Activated naive CD4-positive, alpha-beta T cell treated with anti-CD3 and anti-CD28 coated beads, Interleukin-2, amount 50 U/mL, for 24 hours (primary cell): ENCODE measurements around the gene RASAL2.
"Not testable (repeated sequence)": the region's sequence is repeated elsewhere in the genome, so short reads cannot be mapped to it uniquely, and the experiment has no call there.

Experiments used
- H3K27ac Mint-ChIP-seq: one replicate; pipeline ENCODE4 v1.8.0; 2021; ENCODE audit warnings: mild to moderate bottlenecking, mixed read lengths
- H3K27me3 Mint-ChIP-seq: one replicate; pipeline ENCODE4 v1.8.0; 2021; ENCODE audit warnings: mixed read lengths
- H3K36me3 Mint-ChIP-seq: one replicate; pipeline ENCODE4 v1.8.0; 2021; ENCODE audit warnings: mixed read lengths
- H3K4me1 Mint-ChIP-seq: one replicate; pipeline ENCODE4 v1.8.0; 2021; ENCODE audit warnings: mixed read lengths
- H3K4me3 Mint-ChIP-seq: one replicate; pipeline ENCODE4 v1.8.0; 2021; ENCODE audit warnings: mild to moderate bottlenecking, mixed read lengths
- H3K9me3 Mint-ChIP-seq: one replicate; pipeline ENCODE4 v1.8.0; 2021; ENCODE audit warnings: mixed read lengths

The RASAL2 gene

DNA sequence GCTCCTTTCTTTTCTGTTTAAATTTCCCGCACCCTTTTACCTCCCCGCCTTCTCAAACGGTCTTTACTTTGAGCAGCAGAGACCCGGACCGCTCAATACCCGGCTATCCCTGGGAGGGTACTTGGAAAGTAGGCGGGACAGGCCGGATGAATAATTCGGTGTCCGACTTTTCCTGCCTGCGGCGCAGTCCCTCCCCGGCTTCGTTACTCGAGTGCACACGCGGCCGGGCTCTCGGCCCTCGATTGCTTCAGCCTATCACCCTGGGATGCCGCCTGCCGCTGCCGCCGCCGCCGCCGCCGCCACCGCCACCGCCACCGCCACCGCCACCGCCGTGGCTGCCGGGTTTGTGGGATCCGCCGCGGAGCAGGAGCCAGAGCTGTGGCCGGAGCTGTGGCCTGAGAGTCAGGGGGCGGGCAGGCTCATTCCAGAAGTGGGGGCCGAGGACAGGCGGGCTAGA, 382 bp upstream of the RASAL2 start:
- Mint-ChIP-seq H3K4me1 (peaks cover 12% of the 10 kb centered on the region), H3K9me3 (peaks cover 16% of the 10 kb centered on the region), H3K4me3 (peak overlapping the region; percentile 78), H3K27me3 (peaks cover 63% of the 10 kb centered on the region), H3K36me3 (peaks cover 3% of the 10 kb centered on the region), H3K27ac (no peak overlapping the region)

DNA sequence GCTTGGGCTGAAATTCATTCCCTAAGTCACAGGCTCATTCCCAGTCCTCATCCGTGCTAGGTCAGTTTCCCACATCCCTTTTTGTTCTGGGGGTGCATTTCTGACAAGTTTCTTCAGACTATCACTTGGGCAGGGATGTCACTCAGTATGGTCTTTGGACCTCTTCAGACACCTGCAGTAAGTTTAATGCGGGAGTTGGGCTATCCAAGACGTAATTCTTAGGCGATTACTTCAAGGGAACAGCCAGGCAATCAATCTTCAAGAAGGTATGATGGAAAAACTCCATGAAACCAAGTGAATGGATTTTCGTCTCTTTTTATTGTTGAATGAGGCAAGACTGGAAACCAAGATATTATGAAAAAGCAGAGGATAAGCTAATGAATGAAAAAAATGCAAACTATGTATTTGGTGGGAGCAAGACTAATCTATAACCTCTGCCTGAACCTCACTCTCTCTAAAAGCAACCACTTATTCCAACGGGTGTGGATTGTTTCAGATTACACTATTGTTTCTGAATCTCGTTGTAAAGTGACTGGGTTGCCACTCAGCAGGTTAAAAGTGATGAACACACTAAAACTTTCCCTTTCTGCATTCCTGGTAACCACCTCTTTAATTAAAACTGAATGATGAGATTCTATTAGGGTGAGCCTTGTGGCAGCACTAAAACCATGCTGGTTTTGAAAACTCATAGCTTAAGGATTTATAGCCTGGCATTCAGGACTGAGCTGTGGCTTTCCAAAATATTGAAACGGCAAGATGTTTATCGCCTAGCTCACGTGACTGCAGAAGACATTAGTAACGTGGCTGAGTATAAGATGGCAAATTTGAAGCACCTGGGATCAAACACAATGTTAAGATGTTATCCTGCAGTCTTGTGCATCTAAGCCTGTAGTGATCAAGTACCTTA, 1.1 kb downstream of the RASAL2 start:
- Mint-ChIP-seq H3K27me3 (peaks cover 55% of the 10 kb centered on the region), H3K27ac (no peak overlapping the region), H3K4me3 (peak overlapping the region; percentile 16), H3K36me3 (peaks cover 3% of the 10 kb centered on the region), H3K9me3 (peaks cover 13% of the 10 kb centered on the region), H3K4me1 (peaks cover 12% of the 10 kb centered on the region)

DNA sequence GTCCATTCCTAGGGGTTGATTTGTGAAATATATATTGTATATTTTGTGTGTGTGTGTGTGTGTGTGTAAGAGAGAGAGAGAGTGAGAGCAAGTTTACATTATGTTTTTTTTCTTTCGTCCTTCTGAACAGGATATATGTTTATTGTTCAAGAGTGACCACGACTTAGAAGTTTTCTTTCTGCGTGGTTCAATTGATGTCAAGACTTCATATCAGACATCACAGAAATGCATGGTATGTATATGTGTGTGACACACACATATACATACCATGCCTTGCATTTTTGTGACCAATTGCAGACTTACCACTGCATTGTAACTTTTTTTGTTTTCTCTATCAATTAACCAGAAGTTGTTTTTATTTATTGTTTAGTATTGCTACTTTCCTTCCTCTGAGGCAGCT, 2.5 kb downstream of the RASAL2 start:
- H3K27me3 Mint-ChIP-seq, result peaks cover 46% of the 10 kb centered on the region
- no peak overlapping the region for H3K4me3 Mint-ChIP-seq
- H3K36me3 Mint-ChIP-seq, result peaks cover 2% of the 10 kb centered on the region
- peaks cover 13% of the 10 kb centered on the region for H3K9me3 Mint-ChIP-seq
- peaks cover 12% of the 10 kb centered on the region for H3K4me1 Mint-ChIP-seq
- no peak overlapping the region for H3K27ac Mint-ChIP-seq

DNA sequence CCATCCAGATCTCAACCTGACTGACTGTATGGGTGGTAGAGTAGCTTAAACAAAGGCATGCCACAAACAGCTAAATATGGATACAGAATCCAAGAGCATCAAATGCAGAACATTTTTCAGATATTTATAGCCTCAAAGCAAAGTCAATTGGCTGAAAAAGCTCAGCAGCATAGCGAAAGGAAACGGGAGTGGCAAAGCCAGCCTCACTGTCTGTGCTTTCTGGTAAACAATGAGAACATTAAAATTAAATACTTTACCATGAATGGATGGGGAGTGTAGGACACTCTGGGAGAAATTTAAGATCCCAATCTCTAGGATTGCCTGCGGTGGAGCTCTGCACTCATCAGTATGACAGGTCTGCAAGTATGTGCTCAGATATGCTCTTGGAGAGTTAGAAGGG, 4.4 kb downstream of the RASAL2 start:
- no peaks in the 10 kb centered on the region for H3K36me3 Mint-ChIP-seq
- H3K27me3 Mint-ChIP-seq, result peaks cover 35% of the 10 kb centered on the region
- peaks cover 13% of the 10 kb centered on the region for H3K9me3 Mint-ChIP-seq
- no peak overlapping the region for H3K4me3 Mint-ChIP-seq
- H3K4me1 Mint-ChIP-seq, result peaks cover 3% of the 10 kb centered on the region
- no peak overlapping the region for H3K27ac Mint-ChIP-seq

DNA sequence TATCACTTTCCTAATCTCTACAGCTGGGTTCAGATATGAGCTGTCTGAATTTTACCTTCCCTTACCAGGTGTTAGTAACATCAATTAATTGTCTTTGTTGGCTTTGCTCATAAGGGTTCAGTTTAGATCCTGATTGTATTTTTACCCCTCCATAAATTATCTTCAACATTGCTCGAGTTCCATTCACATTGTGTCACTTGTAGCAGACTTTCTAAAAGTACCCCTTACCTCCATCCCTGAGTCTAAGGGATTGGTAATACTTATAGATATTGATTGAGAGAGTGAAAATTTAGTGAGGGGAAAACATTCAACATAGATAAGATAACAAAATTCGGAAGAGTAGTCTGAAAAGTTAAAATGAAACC, 7.3 kb downstream of the RASAL2 start:
- H3K36me3 Mint-ChIP-seq, result no peaks in the 10 kb centered on the region
- peaks cover 10% of the 10 kb centered on the region for H3K9me3 Mint-ChIP-seq
- no peaks in the 10 kb centered on the region for H3K4me1 Mint-ChIP-seq
- H3K4me3 Mint-ChIP-seq, result no peak overlapping the region
- no peak overlapping the region for H3K27ac Mint-ChIP-seq
- peaks cover 16% of the 10 kb centered on the region for H3K27me3 Mint-ChIP-seq

DNA sequence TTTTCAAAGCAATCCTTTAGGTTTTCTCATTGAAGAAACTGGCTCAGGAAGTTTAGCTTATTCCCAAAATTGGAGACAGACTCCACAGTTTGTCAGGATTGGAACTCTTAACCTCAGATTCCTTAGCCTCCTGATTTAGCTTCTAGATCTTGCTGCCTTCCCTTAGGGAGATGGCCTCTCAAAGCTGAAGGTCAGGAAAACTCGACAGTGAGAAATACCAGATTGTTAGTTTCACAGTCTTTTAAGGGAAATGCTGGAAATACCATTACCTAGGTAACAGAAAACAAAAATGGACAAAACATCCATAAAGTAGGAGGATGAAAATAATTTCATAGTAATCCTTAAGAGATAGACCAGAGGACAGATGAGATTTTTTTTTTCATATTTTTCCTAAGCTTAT, 7.8 kb downstream of the RASAL2 start:
- Mint-ChIP-seq H3K36me3 (no peaks in the 10 kb centered on the region), H3K9me3 (peaks cover 6% of the 10 kb centered on the region), H3K4me1 (no peaks in the 10 kb centered on the region), H3K27ac (no peak overlapping the region), H3K27me3 (peaks cover 14% of the 10 kb centered on the region), H3K4me3 (no peak overlapping the region)

DNA sequence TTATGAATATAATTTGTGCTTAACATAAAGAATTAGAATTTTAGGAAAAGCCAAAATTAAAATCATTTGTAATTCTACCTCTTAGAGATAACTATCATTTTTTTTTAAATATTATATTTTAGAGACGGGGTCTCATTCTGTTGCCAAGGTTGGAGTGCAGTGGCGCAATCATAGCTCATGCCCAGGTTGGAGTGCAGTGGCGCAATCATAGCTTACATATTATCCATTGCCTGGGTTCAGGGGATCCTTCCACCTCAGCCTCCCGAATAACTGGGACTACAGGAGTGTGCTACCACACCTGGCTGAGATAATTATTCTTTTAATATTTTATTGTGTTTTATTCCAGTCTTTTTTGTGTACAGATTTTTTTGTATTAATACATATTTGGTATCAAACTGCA, 8.3 kb downstream of the RASAL2 start:
- Mint-ChIP-seq H3K9me3 (peaks cover 3% of the 10 kb centered on the region), H3K4me1 (no peaks in the 10 kb centered on the region), H3K27ac (no peak overlapping the region), H3K27me3 (peaks cover 10% of the 10 kb centered on the region), H3K4me3 (no peak overlapping the region), H3K36me3 (no peaks in the 10 kb centered on the region)

DNA sequence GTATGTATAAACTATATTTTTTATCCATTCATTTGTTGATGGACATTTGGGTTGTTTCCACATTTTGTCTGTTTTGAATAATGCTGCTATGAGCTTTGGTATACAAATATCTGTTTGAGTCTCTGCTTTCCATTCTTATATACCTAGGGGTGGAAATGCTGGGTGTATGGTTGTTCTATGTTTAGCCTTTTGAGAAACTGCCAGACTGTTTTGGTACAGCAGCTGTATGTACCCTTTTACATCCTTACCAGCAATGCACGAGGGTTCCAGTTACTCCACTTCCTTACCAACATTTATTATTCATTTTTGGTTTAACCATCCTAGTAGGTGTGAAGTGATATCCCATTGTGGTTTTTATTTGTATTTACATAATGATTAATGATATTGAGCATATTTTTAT, 13.9 kb downstream of the RASAL2 start:
- no peaks in the 10 kb centered on the region for H3K36me3 Mint-ChIP-seq
- H3K9me3 Mint-ChIP-seq, result no peaks in the 10 kb centered on the region
- H3K4me3 Mint-ChIP-seq, result no peak overlapping the region

DNA sequence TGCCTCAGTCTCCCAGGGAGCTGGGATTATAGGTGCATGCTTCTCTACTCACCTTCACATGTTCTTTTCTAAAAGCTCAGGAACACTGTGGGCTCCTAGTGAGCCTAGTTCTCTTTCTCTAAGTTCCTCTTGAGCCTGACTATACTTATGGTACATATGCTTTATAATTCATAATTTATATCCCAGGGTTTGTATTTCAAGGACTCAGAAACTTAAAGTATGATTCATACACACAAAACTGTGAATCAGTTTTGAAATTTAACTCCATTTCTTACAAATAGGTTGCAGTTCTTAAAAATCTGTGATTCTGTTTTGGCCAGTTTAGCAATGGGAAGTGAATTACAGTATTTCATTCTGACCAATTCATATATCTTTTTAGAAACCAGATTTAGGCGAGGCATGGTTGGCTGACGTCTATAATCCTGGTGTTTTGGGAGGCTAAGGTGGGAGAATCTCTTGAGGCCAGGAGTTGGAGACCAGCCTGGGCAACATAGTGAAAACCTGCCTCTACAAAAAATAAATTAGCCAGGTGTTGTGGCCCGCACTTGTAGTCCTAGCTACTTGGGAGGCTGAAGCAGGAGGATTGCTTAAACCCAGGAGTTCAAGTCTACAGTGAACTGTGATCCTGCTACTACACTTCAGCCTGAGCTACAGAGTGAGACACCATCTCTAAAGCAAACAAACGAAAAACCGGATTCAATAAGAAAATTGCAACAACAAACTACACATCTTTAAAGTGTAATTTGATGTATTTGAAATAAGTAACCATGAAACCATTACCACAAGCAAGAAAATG, 15.6 kb downstream of the RASAL2 start:
- Mint-ChIP-seq H3K4me3 (no peak overlapping the region), H3K36me3 (no peaks in the 10 kb centered on the region), H3K4me1 (no peaks in the 10 kb centered on the region), H3K27ac (no peak overlapping the region), H3K9me3 (no peaks in the 10 kb centered on the region), H3K27me3 (no peaks in the 10 kb centered on the region)

More for the DNA sequence above, 13.9 kb downstream of the RASAL2 start:
- H3K27me3 Mint-ChIP-seq, result no peaks in the 10 kb centered on the region
- no peaks in the 10 kb centered on the region for H3K4me1 Mint-ChIP-seq
- H3K27ac Mint-ChIP-seq, result no peak overlapping the region

DNA sequence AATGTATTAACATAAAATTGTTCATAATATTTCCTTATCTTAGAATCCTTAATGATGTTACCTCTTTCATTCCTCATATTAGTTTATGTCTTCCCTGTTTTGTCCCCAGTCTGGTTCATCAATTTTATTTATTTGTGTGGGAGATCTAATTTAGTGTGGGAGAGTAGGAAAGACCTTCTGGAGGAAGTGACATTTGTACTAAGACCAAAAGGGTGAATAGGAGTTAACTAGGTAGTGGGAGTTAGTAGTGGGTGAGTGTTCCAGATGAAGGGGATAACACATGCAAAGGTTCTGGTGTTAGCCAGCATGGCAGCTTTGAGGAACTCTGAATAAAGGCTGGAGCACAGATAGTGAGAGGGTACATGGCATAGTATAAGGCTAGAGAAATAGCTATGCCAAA, 21.4 kb downstream of the RASAL2 start:
- H3K4me1 Mint-ChIP-seq, result no peaks in the 10 kb centered on the region
- no peak overlapping the region for H3K27ac Mint-ChIP-seq
- H3K9me3 Mint-ChIP-seq, result no peaks in the 10 kb centered on the region
- H3K27me3 Mint-ChIP-seq, result no peaks in the 10 kb centered on the region
- H3K4me3 Mint-ChIP-seq, result no peak overlapping the region
- no peaks in the 10 kb centered on the region for H3K36me3 Mint-ChIP-seq

DNA sequence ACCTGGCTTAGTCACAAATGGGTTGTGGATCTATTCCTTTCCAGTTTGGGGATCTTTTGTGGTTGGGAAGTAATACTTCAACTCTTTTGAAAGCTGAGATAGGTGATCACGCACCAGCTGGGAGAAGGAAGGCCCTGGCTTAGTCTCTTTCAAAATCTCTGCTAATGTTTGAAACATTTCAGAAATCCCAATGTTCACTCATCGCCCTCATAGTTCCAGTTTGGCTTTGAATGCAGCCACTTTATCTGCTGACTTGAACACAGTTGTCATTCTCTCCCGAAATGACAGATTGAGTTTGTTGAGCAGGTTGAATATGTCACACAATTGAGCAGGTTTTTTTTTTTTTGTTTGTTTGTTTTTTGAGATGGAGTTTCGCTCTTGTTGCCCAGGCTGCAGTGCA, 24.6 kb downstream of the RASAL2 start:
- no peak overlapping the region for H3K27ac Mint-ChIP-seq
- no peaks in the 10 kb centered on the region for H3K27me3 Mint-ChIP-seq
- no peaks in the 10 kb centered on the region for H3K9me3 Mint-ChIP-seq
- H3K4me1 Mint-ChIP-seq, result no peaks in the 10 kb centered on the region
- H3K36me3 Mint-ChIP-seq, result no peaks in the 10 kb centered on the region
- H3K4me3 Mint-ChIP-seq, result no peak overlapping the region

DNA sequence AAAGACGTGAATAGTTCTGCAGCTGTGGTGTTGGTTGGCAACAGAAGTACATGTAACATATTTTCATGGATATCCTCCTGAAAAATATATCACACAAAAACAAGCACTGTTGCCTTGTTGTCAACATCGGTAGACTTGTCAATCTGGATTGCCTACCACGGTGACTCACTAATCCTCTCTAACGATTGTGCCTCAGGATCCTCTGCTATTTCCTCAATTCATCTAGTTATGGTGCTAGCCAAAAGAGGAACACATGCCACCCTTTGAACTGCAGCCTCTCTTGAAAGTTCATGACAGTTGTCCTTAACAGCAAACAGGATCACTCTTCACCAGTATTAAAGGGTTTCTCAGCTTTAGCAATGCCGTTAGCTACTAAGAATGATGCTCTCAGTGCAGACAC, 25.7 kb downstream of the RASAL2 start:
- no peak overlapping the region for H3K27ac Mint-ChIP-seq
- no peaks in the 10 kb centered on the region for H3K27me3 Mint-ChIP-seq
- no peak overlapping the region for H3K4me3 Mint-ChIP-seq
- H3K4me1 Mint-ChIP-seq, result no peaks in the 10 kb centered on the region
- H3K9me3 Mint-ChIP-seq, result no peaks in the 10 kb centered on the region
- no peaks in the 10 kb centered on the region for H3K36me3 Mint-ChIP-seq

DNA sequence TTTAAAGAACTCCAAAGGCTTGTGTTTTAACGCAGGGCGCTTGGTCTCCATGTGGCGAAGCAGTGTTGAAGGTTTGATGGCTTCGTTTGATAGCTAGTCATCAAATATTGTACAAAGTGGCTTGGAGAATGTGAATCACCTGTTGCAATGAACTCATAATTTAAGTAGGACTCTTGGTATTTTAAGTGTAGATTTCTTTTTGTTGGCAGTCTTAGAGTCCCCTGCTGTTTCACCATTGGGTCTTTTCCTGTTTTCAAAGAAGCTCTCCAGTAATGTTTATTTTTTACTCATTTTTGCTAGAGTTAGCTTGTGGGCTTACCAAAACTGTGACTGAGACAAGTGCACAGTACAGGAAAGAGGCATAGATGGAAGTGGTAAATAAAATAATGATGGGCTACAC, 26.2 kb downstream of the RASAL2 start:
- H3K4me1 Mint-ChIP-seq, result no peaks in the 10 kb centered on the region
- no peak overlapping the region for H3K4me3 Mint-ChIP-seq
- no peaks in the 10 kb centered on the region for H3K9me3 Mint-ChIP-seq
- H3K36me3 Mint-ChIP-seq, result no peaks in the 10 kb centered on the region
- no peaks in the 10 kb centered on the region for H3K27me3 Mint-ChIP-seq
- H3K27ac Mint-ChIP-seq, result no peak overlapping the region

DNA sequence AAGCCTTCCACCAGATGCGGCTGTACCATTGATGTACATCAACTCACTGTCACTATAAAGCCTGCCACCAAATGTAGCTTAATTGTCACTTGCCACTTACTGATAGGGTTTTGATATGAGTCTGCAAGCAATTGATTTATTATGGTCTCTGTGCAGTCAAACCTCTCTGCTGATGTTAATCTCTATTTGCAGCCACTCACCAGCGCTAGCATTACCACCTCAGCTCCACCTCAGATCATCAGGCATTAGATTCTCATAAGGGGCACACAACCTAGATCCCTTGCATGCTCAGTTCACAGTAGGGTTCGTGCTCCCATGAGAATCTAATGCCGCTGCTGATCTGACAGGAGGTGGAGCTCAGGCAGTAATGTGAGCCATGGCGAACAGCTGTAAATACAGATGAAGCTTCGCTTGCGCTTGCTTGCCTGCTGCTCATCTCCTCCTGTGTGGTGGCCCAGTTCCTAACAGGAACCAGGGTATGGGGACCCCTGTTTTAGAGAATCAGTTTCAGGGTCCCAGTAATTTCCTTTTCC, 26.7 kb downstream of the RASAL2 start:
- not testable (repeated sequence) for H3K36me3 Mint-ChIP-seq, H3K4me1 Mint-ChIP-seq, H3K9me3 Mint-ChIP-seq, H3K4me3 Mint-ChIP-seq, H3K27ac Mint-ChIP-seq, H3K27me3 Mint-ChIP-seq

DNA sequence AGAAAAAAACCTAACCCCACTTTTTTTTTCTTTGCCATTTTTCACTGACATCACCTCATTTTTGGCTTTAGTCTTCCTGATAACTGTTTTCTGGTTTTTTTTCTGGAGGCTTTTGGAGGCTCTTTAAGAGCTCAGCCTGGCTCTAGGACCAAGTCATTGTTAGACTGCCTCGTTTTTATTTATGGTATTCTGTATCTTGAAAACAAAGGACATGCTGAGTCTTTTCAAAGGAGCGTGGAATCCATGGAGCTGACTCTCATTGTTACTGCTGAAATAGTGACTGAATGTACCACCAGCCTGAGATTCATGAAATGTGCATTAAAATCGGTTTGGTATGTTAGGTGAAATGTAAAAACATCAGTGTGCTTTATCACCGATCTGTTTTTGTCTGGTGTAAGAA, 28.0 kb downstream of the RASAL2 start:
- no peak overlapping the region for H3K4me3 Mint-ChIP-seq
- H3K27me3 Mint-ChIP-seq, result no peaks in the 10 kb centered on the region
- no peak overlapping the region for H3K27ac Mint-ChIP-seq
- H3K9me3 Mint-ChIP-seq, result no peaks in the 10 kb centered on the region
- H3K36me3 Mint-ChIP-seq, result no peaks in the 10 kb centered on the region
- no peaks in the 10 kb centered on the region for H3K4me1 Mint-ChIP-seq

DNA sequence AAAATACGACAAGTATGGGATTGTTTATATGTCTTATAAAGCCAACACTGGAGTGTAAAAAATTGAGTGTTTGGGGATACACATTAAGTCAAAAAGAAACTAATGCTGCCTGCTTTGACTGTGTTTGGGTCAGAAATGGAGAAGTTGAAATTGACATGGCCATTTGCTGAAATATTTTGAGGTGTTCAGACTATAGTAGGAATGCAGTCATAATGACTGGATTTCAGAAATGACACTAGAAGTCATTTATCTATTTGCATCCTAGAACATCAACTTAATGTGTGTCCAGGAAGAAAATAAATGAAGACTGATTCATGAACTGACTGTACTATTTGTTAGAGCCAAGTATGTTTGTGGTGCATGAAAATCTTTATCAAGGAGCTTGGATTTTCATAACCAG, 28.4 kb downstream of the RASAL2 start:
- no peaks in the 10 kb centered on the region for H3K9me3 Mint-ChIP-seq
- no peak overlapping the region for H3K27ac Mint-ChIP-seq
- H3K4me1 Mint-ChIP-seq, result no peaks in the 10 kb centered on the region
- H3K27me3 Mint-ChIP-seq, result no peaks in the 10 kb centered on the region
- H3K36me3 Mint-ChIP-seq, result no peaks in the 10 kb centered on the region
- H3K4me3 Mint-ChIP-seq, result no peak overlapping the region
